Nephron (organoid): ENCODE results near the gene DERA.
"Not testable (repeated sequence)": the region's sequence is repeated elsewhere in the genome, so short reads cannot be mapped to it uniquely, and the experiment has no call there.

Experiments
- H3K27ac Mint-ChIP-seq, 3 experiments: 2 replicates each; pipeline ENCODE4 v1.8.0; 2020; ENCODE audit warnings: mixed read lengths in 3 of 3, mild to moderate bottlenecking in 2 of 3, moderate library complexity in 1 of 3
- H3K27me3 Mint-ChIP-seq: 2 replicates; pipeline ENCODE4 v1.8.0; 2021; ENCODE audit warnings: low read depth, mild to moderate bottlenecking, moderate library complexity, mixed read lengths
- H3K36me3 Mint-ChIP-seq: 2 replicates; pipeline ENCODE4 v1.8.0; 2020; ENCODE audit warnings: low read depth, mixed read lengths
- H3K4me1 Mint-ChIP-seq: 2 replicates; pipeline ENCODE4 v1.8.0; 2020; ENCODE audit warnings: mixed read lengths
- H3K4me3 Mint-ChIP-seq, 3 experiments: 2 replicates each; pipeline ENCODE4 v1.8.0; 2020; ENCODE audit warnings: mild to moderate bottlenecking in 3 of 3, mixed read lengths in 3 of 3, moderate library complexity in 2 of 3
- H3K9me3 Mint-ChIP-seq: 2 replicates; pipeline ENCODE4 v1.8.0; 2020; ENCODE audit warnings: mixed read lengths
- CTCF ChIP-seq, 3 experiments: fragments of 200-600 bp; sonication (generic); IDR thresholded peaks; one replicate each; pipeline ENCODE4 v1.5.0; 2021; ENCODE audit warnings: antibody characterized with exemption in 3 of 3; ENCODE audit not compliant: unreplicated experiment in 3 of 3

DERA gene

GRCh38 chr12:15873556-15873955, 37.6 kb upstream of the DERA start:
- Mint-ChIP-seq H3K4me3 (no peak overlapping the region), H3K36me3 (no peaks in the 10 kb centered on the region), H3K4me1 (no peaks in the 10 kb centered on the region), H3K27me3 (no peaks in the 10 kb centered on the region), H3K9me3 (no peaks in the 10 kb centered on the region), H3K27ac (no peak overlapping the region)
- TF ChIP-seq CTCF (IDR thresholded peaks at IDR 0.05; ENCODE audit: unreplicated experiment in 3 of 3): no peak

- not testable (repeated sequence) for H3K36me3 Mint-ChIP-seq, H3K9me3 Mint-ChIP-seq, H3K4me1 Mint-ChIP-seq
Measured at GRCh38 chr12:15874556-15875145, 36.5 kb upstream of the DERA start.

GRCh38 chr12:15875863-15876262, 35.3 kb upstream of the DERA start:
- Mint-ChIP-seq H3K9me3 (no peaks in the 10 kb centered on the region), H3K27me3 (no peaks in the 10 kb centered on the region), H3K4me1 (peaks cover 3% of the 10 kb centered on the region), H3K4me3 (no peak overlapping the region), H3K27ac (no peak overlapping the region), H3K36me3 (no peaks in the 10 kb centered on the region)
- TF ChIP-seq CTCF (IDR thresholded peaks at IDR 0.05; ENCODE audit: unreplicated experiment in 3 of 3): no peak

More at GRCh38 chr12:15874556-15875145, 36.5 kb upstream of the DERA start:
- H3K27ac Mint-ChIP-seq, H3K27me3 Mint-ChIP-seq, H3K4me3 Mint-ChIP-seq: not testable (repeated sequence)

- H3K4me1 Mint-ChIP-seq: peaks cover 15% of the 10 kb centered on the region
- no peaks in the 10 kb centered on the region for H3K27me3 Mint-ChIP-seq
- no peaks in the 10 kb centered on the region for H3K9me3 Mint-ChIP-seq
- H3K4me3 Mint-ChIP-seq: peak overlapping the region in 1 of 3 experiments; percentile 5
- no peak for TF ChIP-seq CTCF (IDR thresholded peaks at IDR 0.05; ENCODE audit: unreplicated experiment in 3 of 3)
- H3K36me3 Mint-ChIP-seq: peaks cover 8% of the 10 kb centered on the region
- H3K27ac Mint-ChIP-seq: no peak overlapping the region
Measured at GRCh38 chr12:15879413-15879812, 31.7 kb upstream of the DERA start.

GRCh38 chr12:15880721-15881120, 30.4 kb upstream of the DERA start:
- H3K4me3 Mint-ChIP-seq: peak overlapping the region; percentile 97 to 100 (median 98)
- H3K27ac Mint-ChIP-seq: peak overlapping the region; percentile 60 to 99 (median 82)
- no peaks in the 10 kb centered on the region for H3K9me3 Mint-ChIP-seq
- no peak for TF ChIP-seq CTCF (IDR thresholded peaks at IDR 0.05; ENCODE audit: unreplicated experiment in 3 of 3)
- no peaks in the 10 kb centered on the region for H3K27me3 Mint-ChIP-seq
- H3K4me1 Mint-ChIP-seq: peaks cover 21% of the 10 kb centered on the region
- H3K36me3 Mint-ChIP-seq: peaks cover 19% of the 10 kb centered on the region

- Mint-ChIP-seq H3K9me3 (no peaks in the 10 kb centered on the region), H3K4me3 (peak within 1 kb of the TSS; percentile 97 to 100 (median 98)), H3K27me3 (no peaks in the 10 kb centered on the region), H3K4me1 (peaks cover 33% of the 10 kb centered on the region), H3K36me3 (peaks cover 35% of the 10 kb centered on the region), H3K27ac (peak within 1 kb of the TSS; percentile 99 to 100 (median 100))
- no peak for TF ChIP-seq CTCF (IDR thresholded peaks at IDR 0.05; ENCODE audit: unreplicated experiment in 3 of 3)
Measured at GRCh38 chr12:15882118-15882971, 28.8 kb upstream of the DERA start, which contains the start of gene STRAP. TSS of gene STRAP (plus strand) at chr12:15882387. CDS start at chr12:15882708, 321 bp downstream.
